Activated CD4-positive, alpha-beta T cell treated with anti-CD3 and anti-CD28 coated beads, Interleukin-2, amount 50 U/mL, for 1 hour (primary cell): ENCODE measurements around the gene LEFTY2.
"Not testable (repeated sequence)": the region's sequence is repeated elsewhere in the genome, so short reads cannot be mapped to it uniquely, and the experiment has no call there.

Experiments used
- DNase-seq: peaks from one replicate; pipeline ENCODE4 v3.0.0-alpha.2; 2020

Gene LEFTY2

GRCh38 chr1:225899044-225899925, 41.7 kb downstream of the LEFTY2 start:
- DNase-seq, result no peak

GRCh38 chr1:225897595-225898514, 43.2 kb downstream of the LEFTY2 start:
- DNase-seq, result peak; percentile 36

- DNase-seq, result peak; percentile 55
Measured at GRCh38 chr1:225896937-225897549, 44.0 kb downstream of the LEFTY2 start.

- no peak for DNase-seq
Measured at GRCh38 chr1:225896494-225896893, 44.5 kb downstream of the LEFTY2 start.

- no peak for DNase-seq
Measured at GRCh38 chr1:225892307-225892706, 48.7 kb downstream of the LEFTY2 start.

GRCh38 chr1:225891229-225891972, 49.6 kb downstream of the LEFTY2 start:
- DNase-seq, result no peak

- DNase-seq, result no peak
Measured at GRCh38 chr1:225890346-225891228, 50.4 kb downstream of the LEFTY2 start.

GRCh38 chr1:225889743-225890142, 51.3 kb downstream of the LEFTY2 start:
- no peak for DNase-seq

- DNase-seq, result no peak
Measured at GRCh38 chr1:225888898-225889601, 52.0 kb downstream of the LEFTY2 start, which contains the start of gene LEFTY1. Gene LEFTY1 (minus strand): TSS chr1:225889146. CDS start chr1:225889066, 80 bp downstream.

GRCh38 chr1:225888289-225888897, 52.6 kb downstream of the LEFTY2 start:
- no peak for DNase-seq

GRCh38 chr1:225887554-225888288, 53.3 kb downstream of the LEFTY2 start:
- not testable (repeated sequence) for DNase-seq

GRCh38 chr1:225887030-225887314, 54.0 kb downstream of the LEFTY2 start:
- DNase-seq, result no peak
